Measurements from ENCODE around the gene TMEM115. TPM values are rescaled to one million over a fixed set of nuclear protein-coding genes. Genes with fewer than 3 reads are reported as not detected.
A peak's percentile ranks its signal among the peaks of the same experiment; 100 is the strongest.

Gene TMEM115
- total and polyA plus RNA-seq, 2 of the 13 experiments (the other 11 are each of a cell fraction or from before 2014, with no cell fraction given) = 22.1 to 30.7 TPM

GRCh38 chr3:50336452-50337174 is 22.7 kb downstream of the TMEM115 start (continued):
- 0 out of 4 replicates have a peak, but pooled peaks of 1 of the 2 experiments have one; percentile 52 for TF ChIP-seq ATF4 (CRISPR knock-in tag; IDR thresholded peaks at IDR 0.05)
- peak; percentile 66; the same call in 1 of the 2 replicates for TF ChIP-seq ZSCAN12 (CRISPR knock-in tag; IDR thresholded peaks at IDR 0.05)
- TF ChIP-seq ZMAT3 (CRISPR knock-in tag; conservative IDR thresholded peaks at IDR 0.05) = no peak
- TF ChIP-seq JDP2 (CRISPR knock-in tag; IDR thresholded peaks at IDR 0.05; ENCODE audit: borderline replicate concordance) = no peak
- no peak for TF ChIP-seq RELA (CRISPR knock-in tag; IDR thresholded peaks at IDR 0.05)
- TF ChIP-seq ZNF609 (CRISPR knock-in tag; IDR thresholded peaks at IDR 0.05; ENCODE audit: borderline replicate concordance) = no peak
- TF ChIP-seq HNF1B (CRISPR knock-in tag; IDR thresholded peaks at IDR 0.05) = 0 out of 2 replicates have a peak, but pooled peaks have one; percentile 1
- 0 out of 2 replicates have a peak, but pooled peaks have one; percentile 15 for TF ChIP-seq CREB3 (CRISPR knock-in tag; IDR thresholded peaks at IDR 0.05)

All from HepG2 (cell line).